Measurements from ENCODE around the gene NRN1.

DNA sequence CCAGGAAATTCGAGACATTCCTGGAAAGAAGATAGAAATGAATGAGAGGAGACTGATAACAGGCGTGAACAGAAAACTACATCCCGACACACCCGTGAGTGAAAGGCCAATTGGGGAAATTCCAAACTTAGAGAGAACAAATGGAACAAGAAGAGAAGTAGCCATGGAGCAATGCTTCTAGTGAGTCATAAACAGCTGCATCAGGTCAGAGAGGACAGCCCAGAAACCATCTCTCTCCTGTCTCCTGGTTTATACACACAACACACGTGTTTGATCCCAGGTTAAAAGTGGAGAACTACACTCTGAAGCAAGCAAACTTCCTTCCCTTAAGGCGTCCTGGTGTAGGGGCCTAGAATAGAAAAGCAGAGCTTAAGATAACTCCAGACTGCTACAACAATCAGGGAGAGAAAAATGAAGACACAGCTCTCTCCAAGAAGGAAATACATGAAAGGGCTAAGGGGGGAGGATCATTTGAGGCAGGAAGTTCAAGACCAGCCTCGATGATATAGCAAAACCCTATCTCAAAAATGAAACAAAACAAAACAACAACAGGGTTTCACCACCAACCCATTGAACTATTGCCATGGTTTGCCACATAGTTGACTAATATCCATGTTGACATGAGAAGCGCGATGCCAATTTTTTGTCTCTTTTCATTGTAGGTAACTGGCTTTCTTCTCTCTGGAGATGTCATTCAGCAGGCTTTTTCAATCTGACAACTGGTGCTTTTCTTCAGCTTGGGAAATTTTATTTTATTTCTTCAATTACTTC, 26.9 kb downstream of the NRN1 start:
- TF ChIP-seq CTCF (IDR thresholded peaks at IDR 0.05) (no peak), POLR2AphosphoS5 (IDR thresholded peaks at IDR 0.05) (no peak), POLR2A (IDR thresholded peaks at IDR 0.05) (no peak)
